Muscle layer of colon (tissue), 2 donors: Measurements from ENCODE around the gene DOCK1.

Source experiments
- H3K27ac ChIP-seq: one replicate; pipeline ENCODE4 v1.7.0; 2013; ENCODE audit warnings: low read depth, mild to moderate bottlenecking, low read length, moderate library complexity
- H3K27me3 ChIP-seq, 2 donors: one replicate each; pipeline ENCODE4 v1.7.0; 2013; ENCODE audit warnings: low read length in 2 of 2, mild to moderate bottlenecking in 2 of 2; ENCODE audit not compliant: insufficient read depth in 2 of 2, control insufficient read depth in 1 of 2
- H3K36me3 ChIP-seq: one replicate; pipeline ENCODE4 v1.7.0; 2013; ENCODE audit warnings: mild to moderate bottlenecking, low read length; ENCODE audit not compliant: insufficient read depth
- H3K4me1 ChIP-seq: one replicate; pipeline ENCODE4 v1.7.0; 2013; ENCODE audit warnings: mild to moderate bottlenecking, low read length; ENCODE audit not compliant: insufficient read depth
- H3K4me3 ChIP-seq, 2 donors: one replicate each; pipeline ENCODE4 v1.7.0; 2013; ENCODE audit warnings: low read length in 2 of 2, low read depth in 1 of 2, mild to moderate bottlenecking in 1 of 2, moderate library complexity in 1 of 2
- H3K9ac ChIP-seq: one replicate; pipeline ENCODE4 v1.7.0; 2013; ENCODE audit warnings: low read length
- H3K9me3 ChIP-seq: one replicate; pipeline ENCODE4 v1.7.0; 2013; ENCODE audit warnings: mild to moderate bottlenecking, low read length
- donor health status: abdominal sarcoma.
- donor health status: Adenocarcinoma of cecum.

The DOCK1 gene

DNA sequence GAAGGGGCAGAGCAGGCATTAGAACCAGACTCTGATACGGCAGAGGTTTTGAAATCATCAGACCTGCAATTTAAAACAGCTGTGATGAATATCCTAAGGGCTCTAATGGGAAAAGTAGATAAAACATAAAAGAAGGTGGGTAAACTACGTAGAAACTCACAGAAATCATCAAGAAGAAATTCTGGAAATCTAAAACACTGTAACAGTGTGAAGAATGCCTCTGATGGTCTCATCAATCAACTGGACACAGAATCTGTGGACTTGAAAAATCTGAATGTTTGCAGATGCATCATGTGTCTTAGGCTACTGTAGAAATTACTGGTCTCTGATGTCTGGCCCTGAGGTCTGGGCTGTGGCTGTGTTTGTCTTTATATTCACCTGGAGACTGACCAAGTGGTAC lies 470.8 kb downstream of the DOCK1 start:
- H3K27ac ChIP-seq, result no peak overlapping the region

DNA sequence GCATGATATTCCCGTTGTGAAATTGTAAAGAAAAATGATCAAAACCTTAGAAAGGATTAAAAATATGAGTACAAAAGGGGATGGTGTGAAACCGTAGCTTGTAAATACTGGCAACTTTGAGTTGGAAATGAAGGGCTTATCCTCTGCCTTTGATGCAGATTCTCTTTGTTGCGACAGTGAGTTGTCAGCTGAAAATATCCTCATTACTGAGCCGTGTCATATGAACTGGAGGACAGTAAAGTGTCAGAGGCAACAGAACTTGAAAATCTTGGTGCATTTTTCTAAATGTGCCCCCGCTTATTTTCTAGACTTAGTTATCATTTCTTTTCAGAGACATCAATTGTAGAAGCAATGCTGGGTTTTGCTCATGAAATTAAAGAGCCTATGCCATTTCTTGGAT lies 473.4 kb downstream of the DOCK1 start:
- H3K36me3 ChIP-seq, result peaks cover 30% of the 10 kb centered on the region
- no peaks in the 10 kb centered on the region for H3K27me3 ChIP-seq
- H3K4me3 ChIP-seq, result no peak overlapping the region
- no peak overlapping the region for H3K9ac ChIP-seq
- H3K9me3 ChIP-seq, result no peaks in the 10 kb centered on the region
- H3K4me1 ChIP-seq, result no peaks in the 10 kb centered on the region
- H3K27ac ChIP-seq, result no peak overlapping the region

More for the DNA sequence above, 470.8 kb downstream of the DOCK1 start:
- Histone ChIP-seq H3K36me3 (peaks cover 28% of the 10 kb centered on the region), H3K4me3 (no peak overlapping the region), H3K9me3 (no peaks in the 10 kb centered on the region), H3K9ac (no peak overlapping the region), H3K4me1 (no peaks in the 10 kb centered on the region), H3K27me3 (no peaks in the 10 kb centered on the region)

GRCh38 chr10:127384532-127384931 lies 479.3 kb downstream of the DOCK1 start:
- no peaks in the 10 kb centered on the region for H3K9me3 ChIP-seq
- no peaks in the 10 kb centered on the region for H3K27me3 ChIP-seq
- no peak overlapping the region for H3K4me3 ChIP-seq
- no peak overlapping the region for H3K9ac ChIP-seq
- peaks cover 21% of the 10 kb centered on the region for H3K36me3 ChIP-seq
- no peaks in the 10 kb centered on the region for H3K4me1 ChIP-seq
- H3K27ac ChIP-seq, result no peak overlapping the region

GRCh38 chr10:127385066-127385465 lies 479.8 kb downstream of the DOCK1 start:
- Histone ChIP-seq H3K9me3 (no peaks in the 10 kb centered on the region), H3K27me3 (no peaks in the 10 kb centered on the region), H3K4me1 (no peaks in the 10 kb centered on the region), H3K9ac (no peak overlapping the region), H3K27ac (no peak overlapping the region), H3K4me3 (no peak overlapping the region), H3K36me3 (peaks cover 21% of the 10 kb centered on the region)

DNA sequence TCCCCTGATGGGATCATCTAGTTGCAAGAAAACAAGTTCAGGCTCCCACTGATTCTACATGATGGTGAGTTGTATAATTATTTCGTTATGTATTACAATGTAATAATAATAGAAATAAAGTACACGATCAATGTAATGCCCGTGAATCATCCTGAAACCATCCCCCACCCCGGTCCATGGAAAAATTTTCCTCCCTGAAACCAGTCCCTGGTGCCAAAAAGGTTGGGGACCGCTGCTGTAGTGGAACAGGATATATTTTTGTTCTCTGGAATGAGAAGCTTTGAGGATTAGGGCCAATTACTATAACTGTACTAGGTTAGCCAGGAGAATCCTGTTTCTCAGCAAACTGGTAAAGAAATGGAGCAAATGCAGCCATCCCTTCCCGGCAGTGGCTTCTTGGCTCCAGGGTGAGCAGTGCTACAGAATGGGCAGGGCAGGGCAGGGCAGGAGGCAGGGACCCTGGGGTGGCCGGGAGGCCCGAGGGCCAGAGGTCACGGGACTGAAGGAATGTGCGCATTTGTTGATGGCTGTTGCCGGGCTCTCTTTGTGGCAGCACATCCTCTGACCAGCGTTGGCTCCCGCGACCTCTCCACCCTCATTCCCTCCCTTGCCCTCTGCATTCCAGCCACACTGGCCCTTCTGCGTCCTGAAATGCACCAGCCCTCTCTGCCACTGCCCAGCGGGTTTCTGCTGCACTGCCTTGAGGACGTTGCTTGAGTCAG lies 481.5 kb downstream of the DOCK1 start:
- no peak overlapping the region for H3K4me3 ChIP-seq
- no peaks in the 10 kb centered on the region for H3K27me3 ChIP-seq
- H3K4me1 ChIP-seq, result no peaks in the 10 kb centered on the region
- no peaks in the 10 kb centered on the region for H3K9me3 ChIP-seq
- H3K9ac ChIP-seq, result no peak overlapping the region
- peaks cover 18% of the 10 kb centered on the region for H3K36me3 ChIP-seq
- no peak overlapping the region for H3K27ac ChIP-seq

- no peak overlapping the region for H3K9ac ChIP-seq
- no peaks in the 10 kb centered on the region for H3K9me3 ChIP-seq
- peaks cover 6% of the 10 kb centered on the region for H3K36me3 ChIP-seq
- no peaks in the 10 kb centered on the region for H3K27me3 ChIP-seq
- no peak overlapping the region for H3K27ac ChIP-seq
- H3K4me1 ChIP-seq, result no peaks in the 10 kb centered on the region
- no peak overlapping the region for H3K4me3 ChIP-seq
Measured at GRCh38 chr10:127391875-127392274, 486.6 kb downstream of the DOCK1 start.

- Histone ChIP-seq H3K9me3 (no peaks in the 10 kb centered on the region), H3K4me3 (no peak overlapping the region), H3K9ac (no peak overlapping the region), H3K27me3 (no peaks in the 10 kb centered on the region), H3K36me3 (peaks cover 6% of the 10 kb centered on the region), H3K27ac (no peak overlapping the region), H3K4me1 (no peaks in the 10 kb centered on the region)
Measured at GRCh38 chr10:127392351-127393235, 487.4 kb downstream of the DOCK1 start.

DNA sequence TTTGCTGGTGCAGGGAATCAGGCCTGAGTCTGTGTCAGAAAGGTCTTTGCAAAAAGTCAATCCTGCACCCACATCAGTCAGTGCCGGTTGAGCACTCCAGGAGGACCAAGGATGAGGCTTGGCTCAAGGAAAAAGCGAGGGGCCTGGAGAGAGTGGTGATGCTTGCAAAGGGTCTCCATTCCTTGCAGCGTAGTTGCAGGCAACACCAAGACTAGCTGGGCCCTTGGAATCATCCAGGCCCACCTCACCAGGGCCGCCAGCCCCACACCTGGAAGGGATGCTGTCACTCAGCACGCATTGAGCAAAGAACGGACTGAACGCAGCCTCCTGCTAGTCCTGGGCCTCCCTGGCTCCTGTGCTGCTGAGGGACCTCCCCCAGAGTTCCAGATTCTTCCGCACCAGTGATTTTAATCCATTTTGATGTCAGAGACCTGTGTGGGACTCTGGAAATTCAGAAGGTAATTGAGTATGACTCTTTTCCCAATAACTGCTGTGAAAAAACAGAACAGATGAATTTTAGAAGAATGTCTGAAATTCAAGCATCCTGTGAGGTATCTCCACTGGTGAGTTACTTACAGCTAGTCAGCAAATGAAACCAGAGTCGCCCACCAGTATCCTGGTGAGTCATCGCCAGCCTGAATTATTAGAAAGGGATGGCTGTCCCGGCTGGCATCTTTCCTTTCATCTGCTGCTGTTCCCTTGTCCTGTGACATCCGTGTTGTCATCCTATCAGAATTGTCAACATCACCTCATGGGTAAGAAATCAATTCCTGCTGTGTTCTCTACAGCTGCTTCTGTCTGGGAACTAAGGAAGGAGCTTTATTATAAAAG lies 493.1 kb downstream of the DOCK1 start:
- H3K4me1 ChIP-seq, result no peaks in the 10 kb centered on the region
- no peaks in the 10 kb centered on the region for H3K27me3 ChIP-seq
- no peak overlapping the region for H3K9ac ChIP-seq
- H3K36me3 ChIP-seq, result no peaks in the 10 kb centered on the region
- H3K9me3 ChIP-seq, result no peaks in the 10 kb centered on the region
- no peak overlapping the region for H3K4me3 ChIP-seq
- no peak overlapping the region for H3K27ac ChIP-seq

GRCh38 chr10:127398971-127399365 lies 493.7 kb downstream of the DOCK1 start:
- no peaks in the 10 kb centered on the region for H3K9me3 ChIP-seq
- no peak overlapping the region for H3K27ac ChIP-seq
- no peaks in the 10 kb centered on the region for H3K4me1 ChIP-seq
- no peak overlapping the region for H3K9ac ChIP-seq
- H3K4me3 ChIP-seq, result no peak overlapping the region
- no peaks in the 10 kb centered on the region for H3K27me3 ChIP-seq
- H3K36me3 ChIP-seq, result no peaks in the 10 kb centered on the region

DNA sequence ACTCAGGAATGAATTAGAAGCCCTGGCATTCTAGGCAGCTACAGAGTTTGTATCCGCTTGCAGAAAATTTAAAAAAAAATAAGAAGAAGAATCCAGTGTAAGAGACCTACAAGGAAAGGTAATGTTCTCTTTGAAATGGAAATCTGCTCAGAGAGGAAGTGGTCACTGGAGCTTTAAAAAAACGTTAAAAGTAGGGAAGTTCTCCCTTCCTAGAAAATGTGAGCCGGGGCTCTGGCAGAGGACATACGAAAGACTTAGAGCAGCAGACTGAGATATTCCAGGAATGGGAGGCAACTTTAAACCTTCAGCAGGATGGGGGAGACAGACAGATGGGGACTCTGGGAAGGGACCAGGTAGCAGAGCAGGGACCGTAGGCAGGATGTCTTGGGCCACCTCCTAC lies 494.4 kb downstream of the DOCK1 start:
- Histone ChIP-seq H3K27ac (no peak overlapping the region), H3K4me1 (no peaks in the 10 kb centered on the region), H3K36me3 (no peaks in the 10 kb centered on the region), H3K4me3 (no peak overlapping the region), H3K9ac (no peak overlapping the region), H3K27me3 (no peaks in the 10 kb centered on the region), H3K9me3 (no peaks in the 10 kb centered on the region)

- H3K36me3 ChIP-seq, result no peaks in the 10 kb centered on the region
- no peaks in the 10 kb centered on the region for H3K4me1 ChIP-seq
- no peaks in the 10 kb centered on the region for H3K9me3 ChIP-seq
- no peaks in the 10 kb centered on the region for H3K27me3 ChIP-seq
- H3K27ac ChIP-seq, result no peak overlapping the region
- H3K9ac ChIP-seq, result no peak overlapping the region
- no peak overlapping the region for H3K4me3 ChIP-seq
Measured at GRCh38 chr10:127400216-127400615, 495.0 kb downstream of the DOCK1 start.
